ENCODE measurements around the gene ZBTB20.

DNA sequence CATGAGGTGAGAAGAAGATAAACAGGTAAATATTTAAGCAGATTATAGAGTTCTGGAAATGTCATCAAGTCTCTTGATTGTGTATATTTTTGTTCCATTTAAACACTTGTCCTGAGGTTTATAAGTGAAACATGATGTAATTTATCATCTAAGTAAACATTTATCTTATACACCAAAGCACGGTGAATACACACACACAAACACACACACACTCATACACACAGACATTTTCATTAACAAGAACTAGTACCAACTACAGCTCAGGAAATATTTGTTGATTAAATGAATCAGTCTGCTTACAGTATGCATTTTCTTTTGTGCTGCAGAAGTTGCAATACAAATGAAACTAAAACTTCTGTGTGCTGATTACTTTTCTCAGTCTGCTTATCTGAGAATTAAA lies 357.3 kb downstream of the ZBTB20 start:
- TF ChIP-seq CTCF (conservative IDR thresholded peaks at IDR 0.05; ENCODE audit: low read depth, low read length) (no peak), EZH2 (IDR thresholded peaks at IDR 0.05; ENCODE audit: low read length, unreplicated experiment) (no peak)

Measured in PC-3 (cell line).